Lung (tissue), 12 donors: ENCODE results near the gene C1orf50. TPM values are rescaled to one million over a fixed set of nuclear protein-coding genes. Genes with fewer than 3 reads are reported as not detected.
"Not testable (repeated sequence)": the region's sequence is repeated elsewhere in the genome, so short reads cannot be mapped to it uniquely, and the experiment has no call there.

Experiments
- ATAC-seq: fragments of 200-7000 bp; cut with Tn5 transposase; one replicate; pipeline ENCODE4 v1.9.1; 2020; ENCODE audit warnings: moderate number of reproducible peaks; ENCODE audit not compliant: insufficient read depth, low FRiP score
- DNase-seq, 3 donors: peaks; one replicate each; pipeline ENCODE4 v3.0.0-alpha.2; 2013 to 2017
- H3K27ac ChIP-seq, 2 donors: one replicate each; pipeline ENCODE4 v1.5.1; 2013; ENCODE audit warnings: mild to moderate bottlenecking in 2 of 2, moderate library complexity in 2 of 2, control low read depth in 1 of 2, inconsistent platforms in 1 of 2, low read depth in 1 of 2, low read length in 1 of 2
- H3K27me3 ChIP-seq, 3 donors: one replicate each; pipeline ENCODE4 v1.5.1; 2013; ENCODE audit warnings: low read length in 2 of 3; ENCODE audit not compliant: control insufficient read depth in 3 of 3, insufficient read depth in 3 of 3
- H3K36me3 ChIP-seq, 4 donors: one replicate each; pipeline ENCODE4 v1.5.1; 2013; ENCODE audit warnings: low read length in 4 of 4, mild to moderate bottlenecking in 1 of 4, moderate library complexity in 1 of 4; ENCODE audit not compliant: control insufficient read depth in 4 of 4, insufficient read depth in 4 of 4
- H3K4me1 ChIP-seq, 5 donors: one replicate each; pipeline ENCODE4 v1.5.1; 2013; ENCODE audit warnings: low read length in 5 of 5, mild to moderate bottlenecking in 2 of 5, moderate library complexity in 1 of 5; ENCODE audit not compliant: control insufficient read depth in 5 of 5, insufficient read depth in 5 of 5
- H3K4me3 ChIP-seq: one replicate; pipeline ENCODE4 v1.5.1; 2013; ENCODE audit warnings: mild to moderate bottlenecking, control low read depth, moderate library complexity
- H3K9ac ChIP-seq, 2 donors: one replicate each; pipeline ENCODE4 v1.5.1; 2013; ENCODE audit warnings: low read length in 2 of 2, control low read depth in 1 of 2; ENCODE audit not compliant: insufficient read depth in 1 of 2
- H3K9me3 ChIP-seq, 4 donors: one replicate each; pipeline ENCODE4 v1.5.1; 2013; ENCODE audit warnings: low read length in 3 of 4, mild to moderate bottlenecking in 1 of 4, moderate library complexity in 1 of 4; ENCODE audit not compliant: control insufficient read depth in 4 of 4, insufficient read depth in 3 of 4
- CTCF ChIP-seq: IDR thresholded peaks from 2 replicates; pipeline ENCODE4 v1.5.1; 2012; ENCODE audit warnings: mild to moderate bottlenecking; ENCODE audit errors: control extremely low read depth, extremely low read depth
- WGBS, 2 donors: extraction: QIAGEN DNeasy Blood & Tissue Kit; methylation state at CpG; one replicate each; pipeline ENCODE4 v1.1.7; 2013; 5-methylcytosine and 5-hydroxymethylcytosine counted together
- polyA plus RNA-seq, 2 donors: library from polyadenylated mRNA; stranded (reverse); fragments of 200-250 nt; gene quantifications; one replicate each; pipeline ENCODE4 v1.2.1, GENCODE V29; 2013
- total RNA-seq, 2 donors: library from RNA; depleted of rRNA in 1 of 2; stranded (reverse); fragments of >200 nt in 1 of 2; gene quantifications; one replicate each; pipeline ENCODE4 v1.2.1, GENCODE V29; 2014 to 2021
- donor health status: control.
- donor health status: control.
- donor health status: Bipolar disorder and iron deficiency.
- donor health status: healthy.
- donor health status: DM: yes; HTN: yes; CAD: no.

C1orf50 gene
- total and polyA plus RNA-seq, 4 donors, result 2.6 to 4.6 (median 3.6) TPM

DNA sequence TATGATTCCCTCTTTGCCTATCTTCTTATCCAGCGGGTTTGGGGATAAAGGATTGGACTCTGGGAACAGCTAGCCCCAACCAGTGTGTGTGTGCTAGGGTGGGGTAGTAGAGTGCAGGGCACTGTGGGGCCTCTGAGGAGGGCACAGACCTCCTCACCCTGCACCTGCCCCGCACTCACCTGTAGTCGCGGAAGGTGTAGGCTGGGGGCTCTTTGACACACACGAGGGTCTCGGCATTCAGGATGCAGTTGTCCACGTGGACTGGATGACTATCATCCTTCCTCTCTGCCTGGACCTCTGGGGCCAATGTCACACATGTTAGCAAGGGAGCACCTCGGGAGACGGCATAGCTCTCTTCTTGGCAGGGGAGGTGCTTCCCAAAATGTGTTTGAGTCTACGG lies 19.0 kb upstream of the C1orf50 start:
- Histone ChIP-seq H3K9ac (no peak overlapping the region), H3K4me3 (no peak overlapping the region), H3K9me3 (no peaks in the 10 kb centered on the region), H3K4me1 (no peaks in the 10 kb centered on the region), H3K27me3 (no peaks in the 10 kb centered on the region), H3K36me3 (peaks cover 7 to 46% (median 34%) of the 10 kb centered on the region in 4 donors), H3K27ac (no peak overlapping the region)
- no peak for DNase-seq
- no peak for TF ChIP-seq CTCF
- ATAC-seq, result no peak
- 86 to 89% methylated on average over 10 of the region's 10 CpGs for WGBS, 2 donors

GRCh38 chr1:42748461-42749410 lies 18.3 kb upstream of the C1orf50 start:
- peaks cover 7 to 49% (median 38%) of the 10 kb centered on the region in 4 donors for H3K36me3 ChIP-seq
- H3K4me3 ChIP-seq, result no peak overlapping the region
- no peak for DNase-seq
- H3K4me1 ChIP-seq, result no peaks in the 10 kb centered on the region
- WGBS, 2 donors, result 76% methylated on average over 14 of the region's 14 CpGs
- no peak for ATAC-seq
- H3K9ac ChIP-seq, result no peak overlapping the region
- no peaks in the 10 kb centered on the region for H3K9me3 ChIP-seq
- H3K27me3 ChIP-seq, result no peaks in the 10 kb centered on the region
- no peak overlapping the region for H3K27ac ChIP-seq
- TF ChIP-seq CTCF, result no peak

DNA sequence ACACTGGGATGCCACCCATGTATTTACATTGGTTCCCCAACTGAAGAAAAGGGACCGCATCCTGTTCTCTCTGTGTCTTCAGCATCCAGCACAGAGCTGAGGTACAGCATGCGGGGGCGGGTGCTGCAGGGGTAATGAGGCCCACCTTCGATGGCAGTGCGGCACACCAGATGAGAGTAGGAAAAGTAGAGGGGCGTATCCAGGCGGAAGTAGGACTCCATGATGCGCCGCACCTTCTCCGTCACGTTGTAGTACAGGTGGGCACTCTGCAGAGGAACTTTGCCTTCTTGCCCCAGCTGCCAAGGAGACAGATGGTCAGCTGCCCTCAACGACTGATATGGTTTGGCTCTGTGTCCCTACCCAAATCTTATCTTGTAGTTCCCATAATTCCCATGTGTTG lies 17.0 kb upstream of the C1orf50 start:
- H3K27me3 ChIP-seq, result no peaks in the 10 kb centered on the region
- H3K27ac ChIP-seq, result no peak overlapping the region
- TF ChIP-seq CTCF, result no peak
- WGBS, 2 donors, result 96% methylated on average over 12 of the region's 12 CpGs
- ATAC-seq, result no peak
- H3K4me3 ChIP-seq, result no peak overlapping the region
- DNase-seq, result no peak
- H3K36me3 ChIP-seq, result peaks cover 13 to 60% (median 46%) of the 10 kb centered on the region in 4 donors
- no peaks in the 10 kb centered on the region for H3K4me1 ChIP-seq
- no peaks in the 10 kb centered on the region for H3K9me3 ChIP-seq
- no peak overlapping the region for H3K9ac ChIP-seq

- not testable (repeated sequence) for DNase-seq
Observed at GRCh38 chr1:42751511-42752070, 15.5 kb upstream of the C1orf50 start.

More at GRCh38 chr1:42751511-42752070, 15.5 kb upstream of the C1orf50 start:
- H3K9me3 ChIP-seq, ATAC-seq, H3K4me3 ChIP-seq, H3K9ac ChIP-seq, H3K27ac ChIP-seq, H3K4me1 ChIP-seq, H3K27me3 ChIP-seq: not testable (repeated sequence)
- 88 to 92% methylated on average over 8 of the region's 8 CpGs for WGBS, 2 donors
- peaks cover 17 to 59% (median 46%) of the 10 kb centered on the region in 4 donors for H3K36me3 ChIP-seq
